Measurements from ENCODE around the gene IRF7. TPM values are rescaled to one million over a fixed set of nuclear protein-coding genes. Genes with fewer than 3 reads are reported as not detected.
A peak's percentile ranks its signal among the peaks of the same experiment; 100 is the strongest.

Gene IRF7
- total and polyA plus RNA-seq, 9 of the 15 experiments (the other 6 are each of a cell fraction or from before 2014, with no cell fraction given): 0.27 to 7.6 (median 1.8) TPM

GRCh38 chr11:612201-612960 lies 3.4 kb downstream of the IRF7 start:
- no peak for ATAC-seq
- peak overlapping the region; percentile 56; the same call in 1 of the 3 replicates for H3K27ac ChIP-seq (ENCODE audit: extremely low read depth, low read depth, low read length)
- H3K27me3 ChIP-seq (ENCODE audit: control insufficient read depth in 2 of 2, insufficient read depth in 2 of 2, low read length in 2 of 2): no peaks in the 10 kb centered on the region
- POLR2A ChIA-PET: interaction anchor here (0.8 to 0.9 kb wide), 2 partner anchors 27 to 37 kb away, joined by 3 to 6 read pairs; no protein-coding TSS in a partner anchor
- no peak for FAIRE-seq
- H3K9me1 ChIP-seq (ENCODE audit: control insufficient read depth, insufficient read depth, low read length): no peaks in the 10 kb centered on the region
- peaks cover 9% of the 10 kb centered on the region; the same call in 1 of the 3 replicates for H3K79me2 ChIP-seq (ENCODE audit: control insufficient read depth, insufficient read depth, low read length)
- TF ChIP-seq POLR2A (conservative IDR thresholded peaks at IDR 0.05) (0 out of 2 replicates have a peak, but pooled peaks have one; percentile 43), ZNF3 (CRISPR knock-in tag; IDR thresholded peaks at IDR 0.05) (no peak), CBFB (CRISPR knock-in tag; IDR thresholded peaks at IDR 0.05) (no peak), E2F6 (IDR thresholded peaks at IDR 0.05; ENCODE audit: borderline replicate concordance in 1 of 2, extremely low read depth in 1 of 2, insufficient read depth in 1 of 2, insufficient read length in 1 of 2, low read depth in 1 of 2, low read length in 1 of 2, poor library complexity in 1 of 2, severe bottlenecking in 1 of 2) (peak in 1 of 2 experiments; percentile 32), ZNF24 (IDR thresholded peaks at IDR 0.05) (no peak), POLR2G (IDR thresholded peaks at IDR 0.05; ENCODE audit: low read depth, low read length) (peak; percentile 13), SUPT5H (IDR thresholded peaks at IDR 0.05) (no peak), CTCF (IDR thresholded peaks at IDR 0.05 in 2 of 3, conservative IDR thresholded peaks at IDR 0.05 in 1 of 3; ENCODE audit: insufficient read depth in 2 of 3, low read depth in 1 of 3, low read length in 3 of 3) (peak; percentile 40 to 47 (median 41))
- intact Hi-C loops (cut with micrococcal nuclease): loop anchor here (10.0 kb wide), 1 partner anchor 58 kb away; no protein-coding TSS in a partner anchor
- H3K4me2 ChIP-seq (ENCODE audit: insufficient read depth, low read length): no peak overlapping the region
- CTCF ChIA-PET (ENCODE audit: low intra/inter-chr PET ratio): no interaction called here
- in situ Hi-C loops (cut with MboI): no loop called here
- peaks cover 17% of the 10 kb centered on the region for H4K20me1 ChIP-seq (replicated peaks; ENCODE audit: control insufficient read depth, insufficient read depth, low read length)
- H3K9ac ChIP-seq (ENCODE audit: insufficient read depth in 1 of 2, low read depth in 2 of 2, low read length in 2 of 2): peak overlapping the region in 1 of 2 experiments; percentile 75; a peak in 1 of 4 replicates
- DNase-seq (ENCODE audit: extremely low read depth in 1 of 4, low spot score in 3 of 4): no peak
- peaks cover 8 to 76% of the 10 kb centered on the region in 2 experiments for H3K4me1 ChIP-seq (replicated peaks in 1 of 2; ENCODE audit: control insufficient read depth in 2 of 2, insufficient read depth in 2 of 2, low read length in 2 of 2)
- H2AFZ ChIP-seq (ENCODE audit: low read depth, low read length): no peak overlapping the region
- H3K9me3 ChIP-seq (replicated peaks; ENCODE audit: control insufficient read depth, insufficient read depth, low read depth, low read length): no peaks in the 10 kb centered on the region
- no peak overlapping the region for H3K4me3 ChIP-seq
- H3K36me3 ChIP-seq (ENCODE audit: control insufficient read depth, insufficient read depth, low read length): peaks cover 85% of the 10 kb centered on the region; the same call in 2 of the 3 replicates
- no TSS peak for BruUV-seq (replicated peaks)
- 78% methylated on average over 20 of the region's 27 CpGs for WGBS (ENCODE audit: insufficient coverage, low coverage, missing lambda C conversion rate)
